Measurements from ENCODE around the gene PCNX3. TPM values are rescaled to one million over a fixed set of nuclear protein-coding genes. Genes with fewer than 3 reads are reported as not detected.

PCNX3 gene
- total and polyA plus RNA-seq, 2 of the 13 experiments (the other 11 are each of a cell fraction or from before 2014, with no cell fraction given): 16.2 to 23.0 TPM

DNA sequence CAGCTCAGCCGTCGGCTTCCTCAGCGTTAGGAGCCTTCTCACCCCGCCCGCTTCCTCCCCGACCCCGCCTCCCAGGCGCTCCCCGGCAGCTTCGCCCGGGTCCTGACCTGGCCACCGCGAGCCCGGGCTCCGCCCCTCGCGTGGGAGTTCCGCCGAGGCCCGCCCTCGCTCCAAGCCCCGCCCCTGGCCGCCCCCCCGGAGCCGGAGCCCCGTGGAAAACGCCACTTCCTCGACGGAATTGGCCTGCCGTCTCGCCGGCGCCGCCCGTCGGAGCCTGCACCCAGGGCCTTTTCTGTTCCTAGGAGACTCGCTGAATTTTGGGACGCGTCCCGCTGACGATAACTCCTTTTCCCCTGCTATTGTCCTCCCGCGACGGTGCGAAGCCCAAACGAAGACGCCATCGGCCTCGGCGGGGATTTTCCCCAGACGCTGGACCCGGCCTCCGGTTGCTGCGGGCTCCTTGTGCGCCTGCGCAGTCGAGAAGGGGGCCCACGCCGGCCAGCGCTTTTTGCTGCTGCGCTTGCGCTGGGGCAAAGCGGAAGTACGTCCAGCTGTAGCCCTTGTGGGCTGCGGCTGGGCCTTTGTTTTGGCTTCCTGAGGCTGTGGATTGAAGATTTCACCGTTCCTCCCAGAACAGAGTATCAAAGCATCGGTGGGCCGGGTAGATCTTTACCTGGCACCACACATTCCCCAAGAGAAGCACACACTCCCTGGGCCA is 37.1 kb downstream of the PCNX3 start (continued):
- peak; percentile 87 for TF ChIP-seq SKI (IDR thresholded peaks at IDR 0.05; ENCODE audit: partially characterized antibody)
- TF ChIP-seq ZNF616 (CRISPR knock-in tag; IDR thresholded peaks at IDR 0.05; ENCODE audit: low read depth): no peak
- TF ChIP-seq UBTF (CRISPR knock-in tag; IDR thresholded peaks at IDR 0.05): peak; percentile 39
- TF ChIP-seq, protein P1, sequence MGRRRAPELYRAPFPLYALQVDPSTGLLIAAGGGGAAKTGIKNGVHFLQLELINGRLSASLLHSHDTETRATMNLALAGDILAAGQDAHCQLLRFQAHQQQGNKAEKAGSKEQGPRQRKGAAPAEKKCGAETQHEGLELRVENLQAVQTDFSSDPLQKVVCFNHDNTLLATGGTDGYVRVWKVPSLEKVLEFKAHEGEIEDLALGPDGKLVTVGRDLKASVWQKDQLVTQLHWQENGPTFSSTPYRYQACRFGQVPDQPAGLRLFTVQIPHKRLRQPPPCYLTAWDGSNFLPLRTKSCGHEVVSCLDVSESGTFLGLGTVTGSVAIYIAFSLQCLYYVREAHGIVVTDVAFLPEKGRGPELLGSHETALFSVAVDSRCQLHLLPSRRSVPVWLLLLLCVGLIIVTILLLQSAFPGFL (CRISPR knock-in tag; IDR thresholded peaks at IDR 0.05): peak; percentile 54; the same call in 1 of the 2 replicates
- TF ChIP-seq, protein P2, sequence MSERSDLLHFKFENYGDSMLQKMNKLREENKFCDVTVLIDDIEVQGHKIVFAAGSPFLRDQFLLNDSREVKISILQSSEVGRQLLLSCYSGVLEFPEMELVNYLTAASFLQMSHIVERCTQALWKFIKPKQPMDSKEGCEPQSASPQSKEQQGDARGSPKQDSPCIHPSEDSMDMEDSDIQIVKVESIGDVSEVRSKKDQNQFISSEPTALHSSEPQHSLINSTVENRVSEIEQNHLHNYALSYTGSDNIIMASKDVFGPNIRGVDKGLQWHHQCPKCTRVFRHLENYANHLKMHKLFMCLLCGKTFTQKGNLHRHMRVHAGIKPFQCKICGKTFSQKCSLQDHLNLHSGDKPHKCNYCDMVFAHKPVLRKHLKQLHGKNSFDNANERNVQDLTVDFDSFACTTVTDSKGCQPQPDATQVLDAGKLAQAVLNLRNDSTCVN (CRISPR knock-in tag; IDR thresholded peaks at IDR 0.05; ENCODE audit: borderline replicate concordance): no peak
- TF ChIP-seq TMF1 (CRISPR knock-in tag; IDR thresholded peaks at IDR 0.05; ENCODE audit: low read depth): peak; percentile 13; the same call in 1 of the 2 replicates
- no peak for TF ChIP-seq ZNF570 (CRISPR knock-in tag; IDR thresholded peaks at IDR 0.05; ENCODE audit: borderline replicate concordance)
- peak; percentile 76; the same call in 1 of the 2 replicates for TF ChIP-seq ZSCAN12 (CRISPR knock-in tag; IDR thresholded peaks at IDR 0.05)
- TF ChIP-seq ZFP37 (CRISPR knock-in tag; IDR thresholded peaks at IDR 0.05; ENCODE audit: borderline replicate concordance): 0 out of 2 replicates have a peak, but pooled peaks have one; percentile 16
- TF ChIP-seq, protein P3, sequence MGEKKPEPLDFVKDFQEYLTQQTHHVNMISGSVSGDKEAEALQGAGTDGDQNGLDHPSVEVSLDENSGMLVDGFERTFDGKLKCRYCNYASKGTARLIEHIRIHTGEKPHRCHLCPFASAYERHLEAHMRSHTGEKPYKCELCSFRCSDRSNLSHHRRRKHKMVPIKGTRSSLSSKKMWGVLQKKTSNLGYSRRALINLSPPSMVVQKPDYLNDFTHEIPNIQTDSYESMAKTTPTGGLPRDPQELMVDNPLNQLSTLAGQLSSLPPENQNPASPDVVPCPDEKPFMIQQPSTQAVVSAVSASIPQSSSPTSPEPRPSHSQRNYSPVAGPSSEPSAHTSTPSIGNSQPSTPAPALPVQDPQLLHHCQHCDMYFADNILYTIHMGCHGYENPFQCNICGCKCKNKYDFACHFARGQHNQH (CRISPR knock-in tag; IDR thresholded peaks at IDR 0.05): no peak; the same call in none of the 2 replicates
- no peak for TF ChIP-seq ZNF274 (CRISPR knock-in tag; IDR thresholded peaks at IDR 0.05)
- TF ChIP-seq, protein P4, sequence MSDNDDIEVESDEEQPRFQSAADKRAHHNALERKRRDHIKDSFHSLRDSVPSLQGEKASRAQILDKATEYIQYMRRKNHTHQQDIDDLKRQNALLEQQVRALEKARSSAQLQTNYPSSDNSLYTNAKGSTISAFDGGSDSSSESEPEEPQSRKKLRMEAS (IDR thresholded peaks at IDR 0.05): peak; percentile 46
- TF ChIP-seq ZNF446 (CRISPR knock-in tag; IDR thresholded peaks at IDR 0.05): 0 out of 2 replicates have a peak, but pooled peaks have one; percentile 10
- no peak for TF ChIP-seq SKIL (CRISPR knock-in tag; IDR thresholded peaks at IDR 0.05; ENCODE audit: borderline replicate concordance)
- TF ChIP-seq ZNF660 (CRISPR knock-in tag; IDR thresholded peaks at IDR 0.05; ENCODE audit: borderline replicate concordance, low read depth): no peak
- TF ChIP-seq ZNF737 (CRISPR knock-in tag; IDR thresholded peaks at IDR 0.05; ENCODE audit: borderline replicate concordance): no peak
- no peak for TF ChIP-seq ZNF766 (CRISPR knock-in tag; IDR thresholded peaks at IDR 0.05; ENCODE audit: borderline replicate concordance)
- no peak for TF ChIP-seq ZNF724P (CRISPR knock-in tag; IDR thresholded peaks at IDR 0.05; ENCODE audit: borderline replicate concordance)
